Neuronal stem cell (in vitro differentiated cells): ENCODE data around the gene SEMA3B.
A peak's percentile ranks its signal among the peaks of the same experiment; 100 is the strongest.

Experiments used
- DNase-seq: peaks from one replicate; pipeline ENCODE4 v3.0.0-alpha.2; 2013; ENCODE audit warnings: low spot score
- H2AFZ ChIP-seq: one replicate; pipeline ENCODE4 v1.6.1; 2013; ENCODE audit warnings: mild to moderate bottlenecking, low read length, inconsistent platforms
- H2AK5ac ChIP-seq: 2 replicates; pipeline ENCODE4 v1.6.1; 2013; ENCODE audit warnings: low read depth, mild to moderate bottlenecking, inconsistent platforms, low read length, moderate library complexity, mixed read lengths
- H2BK120ac ChIP-seq: 2 replicates; pipeline ENCODE4 v1.6.1; 2013; ENCODE audit warnings: low read depth, mild to moderate bottlenecking, inconsistent platforms, low read length, moderate library complexity, mixed read lengths
- H2BK12ac ChIP-seq: one replicate; pipeline ENCODE4 v1.6.1; 2013; ENCODE audit warnings: low read length, inconsistent platforms
- H2BK15ac ChIP-seq: 2 replicates; pipeline ENCODE4 v1.6.1; 2013; ENCODE audit warnings: mild to moderate bottlenecking, low read length, inconsistent platforms, mixed read lengths
- H2BK5ac ChIP-seq: one replicate; pipeline ENCODE4 v1.6.1; 2013; ENCODE audit warnings: inconsistent platforms, mild to moderate bottlenecking, low read length, moderate library complexity
- H3K14ac ChIP-seq: one replicate; pipeline ENCODE4 v1.6.1; 2013; ENCODE audit warnings: low read length, inconsistent platforms
- H3K18ac ChIP-seq: 2 replicates; pipeline ENCODE4 v1.6.1; 2013; ENCODE audit warnings: low read length, inconsistent platforms
- H3K23ac ChIP-seq: 2 replicates; pipeline ENCODE4 v1.6.1; 2013; ENCODE audit warnings: low read depth, mild to moderate bottlenecking, mixed read lengths, low read length, inconsistent platforms; ENCODE audit not compliant: poor library complexity
- H3K27ac ChIP-seq: replicated peaks from 3 replicates; pipeline ENCODE4 v1.5.1; 2013; ENCODE audit warnings: low read length, inconsistent platforms
- H3K27me3 ChIP-seq, 3 experiments: 2 replicates each; pipeline ENCODE4 v1.6.1; 2013; ENCODE audit warnings: low read length in 3 of 3, mild to moderate bottlenecking in 2 of 3, inconsistent platforms in 1 of 3, low read depth in 1 of 3, mixed read lengths in 1 of 3, moderate library complexity in 1 of 3; ENCODE audit not compliant: control insufficient read depth in 3 of 3, insufficient read depth in 3 of 3
- H3K36me3 ChIP-seq, 2 donors: replicated peaks in 1 of 2; 2 replicates each; pipeline ENCODE4 v1.6.1; 2013; ENCODE audit warnings: low read length in 2 of 2; ENCODE audit not compliant: control insufficient read depth in 2 of 2, insufficient read depth in 2 of 2
- H3K4ac ChIP-seq: 2 replicates; pipeline ENCODE4 v1.6.1; 2013; ENCODE audit warnings: inconsistent platforms, mild to moderate bottlenecking, low read length, moderate library complexity
- H3K4me1 ChIP-seq, 2 donors: 1 replicate in 1 of 2; 2 replicates in 1 of 2; pipeline ENCODE4 v1.6.1; 2013; ENCODE audit warnings: low read length in 2 of 2, low read depth in 1 of 2; ENCODE audit not compliant: control insufficient read depth in 2 of 2, insufficient read depth in 1 of 2
- H3K4me2 ChIP-seq: one replicate; pipeline ENCODE4 v1.6.1; 2013; ENCODE audit warnings: mild to moderate bottlenecking, low read length, inconsistent platforms; ENCODE audit not compliant: insufficient read depth, poor library complexity, severe bottlenecking
- H3K4me3 ChIP-seq, 2 donors: 2 replicates each; pipeline ENCODE4 v1.5.1; 2013; ENCODE audit warnings: low read length in 2 of 2, mild to moderate bottlenecking in 2 of 2, inconsistent platforms in 1 of 2, moderate library complexity in 1 of 2
- H3K79me1 ChIP-seq: one replicate; pipeline ENCODE4 v1.6.1; 2013; ENCODE audit warnings: low read depth, mild to moderate bottlenecking, inconsistent platforms, low read length, moderate library complexity
- H3K9ac ChIP-seq: one replicate; pipeline ENCODE4 v1.6.1; 2013; ENCODE audit warnings: mild to moderate bottlenecking, low read depth, low read length, inconsistent platforms; ENCODE audit not compliant: poor library complexity
- H3K9me3 ChIP-seq, 2 donors: replicated peaks in 1 of 2; 2 replicates each; pipeline versions ENCODE3 to v1.6.1; 2013; ENCODE audit warnings: low read length in 2 of 2, mild to moderate bottlenecking in 2 of 2, inconsistent platforms in 1 of 2, low read depth in 1 of 2, mixed read lengths in 1 of 2, moderate library complexity in 1 of 2; ENCODE audit not compliant: control insufficient read depth in 2 of 2, insufficient read depth in 1 of 2
- H4K8ac ChIP-seq: one replicate; pipeline ENCODE4 v1.6.1; 2013; ENCODE audit warnings: low read depth, mild to moderate bottlenecking, inconsistent platforms, low read length, moderate library complexity
- H4K91ac ChIP-seq: one replicate; pipeline ENCODE4 v1.6.1; 2013; ENCODE audit warnings: low read length, low read depth, mild to moderate bottlenecking, inconsistent platforms; ENCODE audit not compliant: poor library complexity
- WGBS, 2 donors: extraction: QIAGEN DNeasy Blood & Tissue Kit; methylation state at CpG; one replicate each; pipeline ENCODE4 v1.1.7; 2013; ENCODE audit warnings: missing lambda C conversion rate in 2 of 2, mixed read lengths in 1 of 2; ENCODE audit not compliant: insufficient read length in 2 of 2, insufficient replicate concordance in 1 of 2; ENCODE audit errors: extremely low coverage in 2 of 2; 5-methylcytosine and 5-hydroxymethylcytosine counted together

SEMA3B gene

DNA sequence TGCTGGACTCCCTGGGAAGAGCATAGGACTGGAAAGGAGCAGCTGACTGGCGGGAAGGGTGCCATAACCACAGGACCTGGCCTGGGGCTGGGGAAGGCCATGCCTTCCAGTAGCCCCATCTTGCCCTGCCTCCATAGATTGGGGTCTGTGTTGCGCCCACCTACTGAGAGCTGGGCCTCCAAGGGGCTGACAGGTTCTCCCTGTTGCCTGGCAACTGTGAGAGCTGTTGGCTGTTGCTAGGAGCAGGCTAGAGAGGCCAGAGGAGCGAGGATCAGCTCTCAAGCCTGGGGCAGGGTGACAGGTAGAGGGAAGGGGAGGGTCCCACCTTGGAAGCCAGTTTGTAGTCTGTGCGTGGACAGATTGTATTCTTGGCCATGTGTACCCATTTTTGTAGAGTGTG is 35.8 kb upstream of the SEMA3B start:
- no CpG with 5 or more reads among the region's 4 CpGs for WGBS, 2 donors

DNA sequence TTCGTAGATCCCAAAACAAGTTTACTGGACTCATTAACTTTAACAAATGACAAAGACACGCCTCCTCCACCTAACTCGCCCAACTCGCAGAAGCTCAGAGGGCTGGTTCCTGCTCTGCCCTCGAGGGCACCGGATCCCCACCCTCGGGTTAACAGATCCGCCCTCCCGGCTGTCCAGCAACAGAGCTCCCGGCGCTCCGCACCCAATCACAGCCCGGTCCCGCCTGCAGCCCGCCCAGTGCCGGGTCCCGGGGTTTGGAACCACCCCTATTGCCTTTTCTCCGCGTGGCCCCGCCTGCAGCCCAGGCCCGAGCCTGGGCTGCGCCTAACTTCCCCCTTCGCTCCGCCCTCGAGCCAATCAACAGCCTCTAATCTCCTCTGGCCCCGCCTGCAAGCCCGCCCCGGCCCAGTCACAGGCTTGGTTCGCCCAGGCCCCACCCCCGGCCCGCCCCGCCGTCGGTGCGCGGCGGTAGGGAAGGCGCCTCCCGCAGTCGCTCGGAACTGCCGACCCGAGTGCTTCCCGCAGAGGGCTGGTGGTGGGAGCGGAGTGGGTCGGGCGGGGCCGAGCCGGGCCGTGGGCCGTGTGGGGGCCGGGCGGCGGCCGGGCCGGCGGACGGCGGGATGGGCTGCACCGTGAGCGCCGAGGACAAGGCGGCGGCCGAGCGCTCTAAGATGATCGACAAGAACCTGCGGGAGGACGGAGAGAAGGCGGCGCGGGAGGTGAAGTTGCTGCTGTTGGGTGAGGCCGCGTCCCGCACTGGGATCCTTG is 33.0 kb upstream of the SEMA3B start, which contains the start of gene GNAI2:
GNAI2 (plus strand) TSS at position 489 of the 768 bp plus-strand sequence; CDS start at position 621, 132 bp downstream.
- WGBS, 2 donors, result no CpG with 5 or more reads among the region's 75 CpGs
- Histone ChIP-seq H3K4me1 (peaks cover 38 to 50% of the 10 kb centered on the region in 2 donors), H3K4me3 (peak within 1 kb of the TSS; percentile 90 to 94), H3K4ac (peak within 1 kb of the TSS; percentile 46), H3K27me3 (no peaks in the 10 kb centered on the region), H2BK12ac (peak within 1 kb of the TSS; percentile 95), H2AK5ac (peak within 1 kb of the TSS; percentile 97), H2BK120ac (peak within 1 kb of the TSS; percentile 83), H2BK5ac (peak within 1 kb of the TSS; percentile 68), H3K36me3 (peaks cover 3 to 23% of the 10 kb centered on the region in 2 donors), H4K91ac (peak within 1 kb of the TSS; percentile 93), H3K9ac (peak within 1 kb of the TSS; percentile 97), H3K18ac (peak within 1 kb of the TSS; percentile 96), H2AFZ (peak within 1 kb of the TSS; percentile 70), H3K9me3 (no peaks in the 10 kb centered on the region), H3K23ac (peak within 1 kb of the TSS; percentile 94), H4K8ac (no peak within 1 kb of the TSS), H2BK15ac (peak within 1 kb of the TSS; percentile 62), H3K79me1 (peaks cover 3% of the 10 kb centered on the region), H3K4me2 (peak within 1 kb of the TSS; percentile 89), H3K27ac (peak within 1 kb of the TSS; percentile 80), H3K14ac (no peak within 1 kb of the TSS)
- DNase-seq, result peak; percentile 98

More for the DNA sequence above, 35.8 kb upstream of the SEMA3B start:
- Histone ChIP-seq H2AK5ac (peak overlapping the region; percentile 89), H3K14ac (no peak overlapping the region), H2BK120ac (peak overlapping the region; percentile 62), H4K8ac (no peak overlapping the region), H3K18ac (peak overlapping the region; percentile 92), H3K9me3 (no peaks in the 10 kb centered on the region), H2BK5ac (peak overlapping the region; percentile 60), H3K4me1 (peaks cover 21 to 43% of the 10 kb centered on the region in 2 donors), H2BK12ac (peak overlapping the region; percentile 76), H3K27me3 (no peaks in the 10 kb centered on the region), H3K9ac (no peak overlapping the region), H3K4ac (no peak overlapping the region), H2AFZ (no peak overlapping the region), H3K4me2 (no peak overlapping the region), H3K27ac (peak overlapping the region; percentile 55), H3K23ac (no peak overlapping the region), H2BK15ac (peak overlapping the region; percentile 8), H3K36me3 (peaks cover under 1% of the 10 kb centered on the region in 2 donors), H3K79me1 (peaks cover 2% of the 10 kb centered on the region), H3K4me3 (no peak overlapping the region), H4K91ac (no peak overlapping the region)
- DNase-seq, result no peak

DNA sequence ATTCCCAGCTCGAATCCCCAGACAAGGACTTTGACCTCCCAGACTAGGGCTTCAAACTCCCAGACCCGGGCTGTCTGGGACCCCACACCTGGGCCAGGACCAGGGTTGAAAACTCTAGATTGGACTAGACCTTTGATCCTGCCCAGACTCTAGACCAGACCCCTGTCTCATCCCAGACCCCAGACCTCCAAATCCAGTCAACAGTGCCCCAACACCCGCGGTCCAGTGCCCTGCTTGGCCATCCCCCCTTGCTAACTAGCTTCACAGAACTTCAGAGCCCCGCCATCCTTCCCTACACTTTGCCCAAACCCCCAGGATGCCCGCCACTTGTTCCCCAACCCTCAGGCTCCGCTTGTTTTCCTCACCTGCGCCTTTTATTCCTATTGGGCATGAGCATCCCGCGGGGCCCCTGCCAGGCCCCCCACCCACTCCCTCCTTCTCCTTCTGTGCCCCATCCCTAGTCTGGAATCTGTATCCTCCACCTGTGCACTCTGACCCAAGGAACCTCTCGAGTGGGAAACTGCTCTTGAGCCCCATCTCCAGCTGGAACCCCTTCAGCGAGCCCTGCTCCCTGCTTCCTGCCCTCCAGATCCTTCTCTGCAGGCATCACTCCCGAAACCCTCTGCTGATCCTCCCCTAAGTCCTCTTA is 32.3 kb upstream of the SEMA3B start:
- Histone ChIP-seq H3K79me1 (peaks cover 3% of the 10 kb centered on the region), H3K36me3 (peaks cover 3 to 23% of the 10 kb centered on the region in 2 donors), H3K27me3 (no peaks in the 10 kb centered on the region), H2BK12ac (no peak overlapping the region), H3K4me3 (peak overlapping the region; percentile 90 to 94), H3K23ac (peak overlapping the region; percentile 94), H2AK5ac (peak overlapping the region; percentile 82), H3K4ac (no peak overlapping the region), H4K8ac (no peak overlapping the region), H4K91ac (no peak overlapping the region), H3K4me2 (peak overlapping the region; percentile 89), H3K14ac (no peak overlapping the region), H2BK120ac (peak overlapping the region; percentile 2), H2AFZ (peak overlapping the region; percentile 36), H3K9ac (peak overlapping the region; percentile 97), H3K9me3 (no peaks in the 10 kb centered on the region), H3K4me1 (peaks cover 44 to 51% of the 10 kb centered on the region in 2 donors), H2BK5ac (peak overlapping the region; percentile 62), H2BK15ac (peak overlapping the region; percentile 62), H3K18ac (peak overlapping the region; percentile 96), H3K27ac (peak overlapping the region; percentile 55)
- WGBS, 2 donors, result no CpG with 5 or more reads among the region's 13 CpGs
- no peak for DNase-seq
